GM18526 (cell line): Measurements from ENCODE around the gene GPT2.

ENCODE experiments used
- POLR2A ChIP-seq: IDR thresholded peaks from 3 replicates; pipeline ENCODE4 v1.6.1; 2011; ENCODE audit not compliant: insufficient read length; ENCODE audit errors: extremely low read depth

Gene GPT2

DNA sequence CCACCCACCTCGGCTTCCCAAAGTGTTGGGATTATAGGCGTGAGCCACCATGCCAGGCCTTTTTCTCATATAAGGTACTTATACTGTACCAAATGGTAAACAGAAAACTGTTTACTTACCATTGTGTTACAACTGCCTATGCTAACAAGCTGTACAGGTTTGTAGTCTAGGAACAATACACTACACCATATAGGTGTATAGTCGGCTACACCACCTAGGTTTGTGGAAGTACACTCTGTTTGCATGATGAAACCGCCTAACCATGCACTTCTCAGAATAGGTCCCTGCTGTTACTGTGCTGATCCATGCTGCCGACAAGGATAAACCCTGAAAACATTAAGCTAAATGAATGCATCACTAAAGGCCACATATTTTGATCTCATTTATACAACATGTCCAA lies 70.4 kb downstream of the GPT2 start:
- no peak for TF ChIP-seq POLR2A

DNA sequence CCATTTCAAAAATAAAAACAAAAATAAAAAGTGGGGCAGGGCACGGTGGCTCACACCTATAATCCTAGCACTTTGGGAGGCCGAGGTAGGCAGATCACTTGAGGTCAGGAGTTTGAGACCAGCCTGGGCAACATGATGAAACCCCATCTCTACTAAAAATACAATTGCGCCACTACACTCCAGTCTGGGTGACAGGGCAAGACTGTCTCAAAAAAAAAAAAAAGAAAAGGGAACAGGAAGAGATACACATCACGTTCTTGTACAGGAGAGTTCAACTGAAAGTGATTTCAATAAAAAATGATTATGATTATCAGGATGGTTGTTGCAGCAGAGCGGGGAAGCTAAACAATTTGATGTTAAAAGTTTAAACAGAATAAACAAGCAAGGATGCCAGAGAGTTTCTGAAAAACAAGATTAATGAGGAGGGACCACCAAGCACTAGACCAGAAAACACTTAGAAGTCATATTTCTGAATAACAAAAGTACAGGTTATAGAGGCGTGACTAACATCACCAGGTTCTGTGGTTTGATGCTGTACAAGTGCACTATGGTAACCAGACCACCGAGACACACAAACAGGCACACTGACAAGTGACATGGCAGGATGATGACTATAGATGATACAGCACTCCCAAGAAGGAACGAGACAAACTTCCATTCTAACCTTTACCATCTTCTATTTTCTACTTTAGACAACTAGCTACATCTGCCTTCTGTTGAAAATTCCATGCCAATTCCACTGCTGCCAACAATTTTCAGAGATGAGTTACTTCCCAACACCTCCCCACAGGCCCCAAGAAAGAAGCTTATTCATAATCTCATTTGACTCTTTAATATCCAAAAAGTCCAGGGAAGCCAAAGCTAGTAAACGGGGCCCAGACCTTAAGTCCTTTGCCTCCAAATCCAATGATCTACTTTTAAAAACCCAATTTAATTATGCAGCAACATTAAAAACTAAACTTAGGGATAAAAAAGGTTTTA lies 77.5 kb downstream of the GPT2 start:
- no peak for TF ChIP-seq POLR2A

- no peak for TF ChIP-seq POLR2A
Measured at GRCh38 chr16:46962629-46963028, 78.5 kb downstream of the GPT2 start.

- TF ChIP-seq POLR2A: no peak
Measured at GRCh38 chr16:46968063-46968435, 83.9 kb downstream of the GPT2 start.

DNA sequence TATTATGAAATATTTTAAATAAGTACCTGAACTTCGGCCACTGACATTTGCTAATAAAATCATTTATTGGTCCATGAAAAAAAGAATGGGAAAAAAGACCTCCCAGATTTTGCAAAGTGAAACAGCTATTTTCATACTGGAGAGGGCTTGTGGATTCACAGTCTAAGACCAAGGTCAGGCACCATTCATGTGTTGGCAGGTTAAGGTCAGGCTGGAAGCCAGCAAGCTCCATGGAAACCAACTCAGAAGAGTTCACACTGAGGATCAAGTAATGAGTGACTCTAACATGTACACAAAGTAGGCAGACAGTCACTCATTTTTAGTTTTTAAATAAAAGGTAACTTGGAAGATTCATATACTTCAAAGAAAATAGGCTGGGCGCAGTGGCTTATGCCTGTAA lies 85.9 kb downstream of the GPT2 start:
- no peak for TF ChIP-seq POLR2A

GRCh38 chr16:46971271-46971670 lies 87.1 kb downstream of the GPT2 start:
- no peak for TF ChIP-seq POLR2A

- TF ChIP-seq POLR2A: no peak
Measured at GRCh38 chr16:46972429-46973206, 88.5 kb downstream of the GPT2 start.

- peak; percentile 84 for TF ChIP-seq POLR2A
Measured at GRCh38 chr16:46973207-46973995, 89.2 kb downstream of the GPT2 start, which contains the start of gene DNAJA2. TSS of gene DNAJA2 (minus strand) at chr16:46973674. CDS start at chr16:46973572, 102 bp downstream.

- TF ChIP-seq POLR2A: no peak
Measured at GRCh38 chr16:46973996-46974324, 89.8 kb downstream of the GPT2 start.

DNA sequence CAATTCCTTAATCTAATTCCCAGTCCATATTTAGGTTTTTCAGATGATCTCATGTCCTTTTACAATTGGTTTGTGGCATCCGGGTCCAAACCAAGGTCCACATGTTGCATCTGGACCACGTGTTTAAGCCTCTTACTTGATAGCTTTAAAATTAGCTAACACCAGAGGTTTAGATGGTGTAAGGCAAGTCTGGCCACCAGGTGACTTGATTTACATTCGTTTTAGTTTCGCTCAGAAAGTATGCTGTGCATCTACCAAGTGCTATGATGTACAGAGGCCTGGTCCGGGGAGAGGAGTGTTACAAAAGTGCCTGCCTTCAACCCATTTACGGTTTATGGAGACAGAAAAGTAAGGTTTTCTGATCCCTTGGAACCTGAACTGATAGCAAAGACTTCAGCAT lies 90.2 kb downstream of the GPT2 start:
- TF ChIP-seq POLR2A: no peak

GRCh38 chr16:46975165-46975564 lies 91.0 kb downstream of the GPT2 start:
- TF ChIP-seq POLR2A: no peak

- TF ChIP-seq POLR2A: no peak
Measured at GRCh38 chr16:46975908-46976470, 91.8 kb downstream of the GPT2 start.

DNA sequence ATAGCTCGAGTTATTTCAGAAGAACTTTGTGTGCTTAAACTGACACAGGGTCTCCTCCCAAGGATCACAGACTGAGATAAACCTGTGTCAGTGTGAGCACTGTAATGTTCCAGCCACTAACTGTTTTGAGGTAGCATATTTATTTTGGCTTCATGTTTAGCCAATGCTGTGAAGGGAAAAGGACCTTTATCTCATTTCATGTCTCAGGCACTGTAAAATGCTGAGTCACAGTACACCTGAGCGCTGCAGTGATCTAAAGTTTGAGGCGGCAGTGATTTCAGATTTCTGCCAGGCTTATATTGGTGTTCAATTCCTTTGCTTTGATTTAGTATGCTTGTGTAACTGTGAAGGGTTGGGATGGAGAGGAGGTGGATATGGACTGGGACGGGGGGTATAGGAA lies 92.4 kb downstream of the GPT2 start:
- TF ChIP-seq POLR2A: no peak
